TTC549 (cell line): ENCODE measurements around the gene RBM5.

Experiments used
- FAIRE-seq: peaks from 2 replicates; lab custom pipeline; 2012; peaks lifted over from hg19 to GRCh38; lab: Jason Lieb, UNC

RBM5 gene

GRCh38 chr3:50139308-50139707 lies 50.6 kb downstream of the RBM5 start:
- FAIRE-seq = no peak

- no peak for FAIRE-seq
Measured at GRCh38 chr3:50139718-50140423, 51.2 kb downstream of the RBM5 start.

GRCh38 chr3:50140990-50141389 lies 52.3 kb downstream of the RBM5 start:
- FAIRE-seq = no peak

- FAIRE-seq = no peak
Measured at GRCh38 chr3:50146316-50146901, 57.7 kb downstream of the RBM5 start.

GRCh38 chr3:50147016-50147415 lies 58.3 kb downstream of the RBM5 start:
- no peak for FAIRE-seq

GRCh38 chr3:50147447-50147846 lies 58.7 kb downstream of the RBM5 start:
- FAIRE-seq = no peak

- FAIRE-seq = no peak
Measured at GRCh38 chr3:50147861-50148260, 59.1 kb downstream of the RBM5 start.

GRCh38 chr3:50150404-50150750 lies 61.7 kb downstream of the RBM5 start:
- no peak for FAIRE-seq

GRCh38 chr3:50150863-50151686 lies 62.4 kb downstream of the RBM5 start:
- no peak for FAIRE-seq

GRCh38 chr3:50151728-50152127 lies 63.0 kb downstream of the RBM5 start:
- FAIRE-seq = no peak

GRCh38 chr3:50153782-50154475 lies 65.2 kb downstream of the RBM5 start:
- FAIRE-seq = no peak

GRCh38 chr3:50154476-50154839 lies 65.7 kb downstream of the RBM5 start:
- FAIRE-seq = no peak

- FAIRE-seq = no peak
Measured at GRCh38 chr3:50154840-50155490, 66.2 kb downstream of the RBM5 start, which contains the start of gene SEMA3F. Gene SEMA3F, plus strand, starts transcription at chr3:50155324. Its CDS starts 4,299 bp downstream, at chr3:50159623.

GRCh38 chr3:50155491-50155878 lies 66.8 kb downstream of the RBM5 start:
- no peak for FAIRE-seq

- FAIRE-seq = no peak
Measured at GRCh38 chr3:50155891-50156290, 67.2 kb downstream of the RBM5 start.

- FAIRE-seq = no peak
Measured at GRCh38 chr3:50156549-50157493, 68.1 kb downstream of the RBM5 start.

GRCh38 chr3:50157827-50158529 lies 69.3 kb downstream of the RBM5 start:
- FAIRE-seq = no peak

- no peak for FAIRE-seq
Measured at GRCh38 chr3:50158530-50159146, 69.9 kb downstream of the RBM5 start.

- FAIRE-seq = no peak
Measured at GRCh38 chr3:50160561-50160983, 71.9 kb downstream of the RBM5 start.

- no peak for FAIRE-seq
Measured at GRCh38 chr3:50161320-50161719, 72.6 kb downstream of the RBM5 start.
